Measurements from ENCODE around the gene CLDN5. TPM values are rescaled to one million over a fixed set of nuclear protein-coding genes. Genes with fewer than 3 reads are reported as not detected.
A peak's percentile ranks its signal among the peaks of the same experiment; 100 is the strongest.

CLDN5 gene
- total and polyA plus RNA-seq, 7 experiments from 2014 or later: 1.7 to 11.7 (median 4.4) TPM; not detected in 3

DNA sequence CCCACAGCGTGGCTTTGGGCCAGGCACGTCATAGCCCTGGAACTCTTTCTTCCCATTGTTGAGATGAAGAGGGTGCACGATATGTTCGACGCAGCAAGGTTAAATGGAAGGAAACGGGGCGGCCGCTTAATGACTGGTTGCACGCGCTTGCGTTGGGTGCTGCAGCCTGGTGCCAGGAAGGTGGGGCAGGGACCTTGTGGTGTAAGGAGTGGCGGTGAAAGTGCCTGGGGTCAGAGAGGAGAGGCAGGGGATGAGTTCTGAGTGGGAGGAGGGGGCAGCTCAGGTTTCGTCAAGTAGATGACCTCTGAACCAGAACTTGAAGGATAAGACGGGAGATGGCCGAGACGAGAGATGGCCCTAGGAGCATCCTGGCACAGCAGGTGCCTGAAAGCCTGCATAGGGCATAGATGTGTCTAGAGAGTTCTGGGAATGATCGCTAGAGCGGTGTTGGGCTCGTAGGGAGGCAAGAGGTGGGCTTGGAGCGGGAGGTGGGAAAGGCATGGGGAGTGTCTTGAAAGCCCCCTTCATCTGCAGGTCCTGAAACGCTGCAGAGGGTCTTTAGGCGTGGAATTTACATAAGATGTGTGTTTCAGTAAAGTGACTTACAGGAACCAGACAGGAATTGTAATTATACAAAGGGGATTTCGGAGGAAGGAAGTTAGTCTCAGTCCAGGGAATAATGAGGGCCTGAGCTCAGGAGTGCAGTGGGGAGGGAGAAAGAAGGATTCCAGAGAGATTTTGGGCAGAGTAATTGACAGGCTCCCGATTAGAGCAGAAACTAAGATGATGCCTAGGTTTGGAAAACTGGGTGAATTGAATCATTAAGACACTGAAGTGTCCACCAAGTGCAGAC is 43.2 kb upstream of the CLDN5 start:
- Mint-ChIP-seq H3K27ac (peak overlapping the region in 3 of 9 donors; percentile 7 to 41 (median 10)), H3K9me3 (no peaks in the 10 kb centered on the region), H3K36me3 (no peaks in the 10 kb centered on the region), H3K4me1 (peaks cover 0 to 22% (median 6%) of the 10 kb centered on the region in 7 donors), H3K27me3 (peaks cover 0 to 2% (median 0%) of the 10 kb centered on the region in 5 donors), H3K4me3 (no peak overlapping the region)
- Histone ChIP-seq H3K4me1 (ENCODE audit: control insufficient read depth in 2 of 2, insufficient read depth in 2 of 2, low read length in 2 of 2) (no peaks in the 10 kb centered on the region), H3K9me3 (ENCODE audit: control insufficient read depth in 2 of 3, low read length in 3 of 3) (no peaks in the 10 kb centered on the region), H3K36me3 (ENCODE audit: control insufficient read depth in 2 of 3, insufficient read depth in 3 of 3, low read length in 3 of 3) (no peaks in the 10 kb centered on the region), H3K27me3 (ENCODE audit: control insufficient read depth in 2 of 2, insufficient read depth in 2 of 2, low read length in 2 of 2) (no peaks in the 10 kb centered on the region), H3K4me3 (ENCODE audit: low read length) (no peak overlapping the region), H3K27ac (ENCODE audit: low read depth, low read length) (no peak overlapping the region)
- ChIA-PET CTCF (interaction anchor here (0.7 kb wide), 1 partner anchor 30 kb away, joined by 3 read pairs; no protein-coding TSS in a partner anchor), POLR2A (no interaction called here)
- intact Hi-C loops (cut with micrococcal nuclease): no loop called here
- ATAC-seq (no peak), DNase-seq (no peak)

DNA sequence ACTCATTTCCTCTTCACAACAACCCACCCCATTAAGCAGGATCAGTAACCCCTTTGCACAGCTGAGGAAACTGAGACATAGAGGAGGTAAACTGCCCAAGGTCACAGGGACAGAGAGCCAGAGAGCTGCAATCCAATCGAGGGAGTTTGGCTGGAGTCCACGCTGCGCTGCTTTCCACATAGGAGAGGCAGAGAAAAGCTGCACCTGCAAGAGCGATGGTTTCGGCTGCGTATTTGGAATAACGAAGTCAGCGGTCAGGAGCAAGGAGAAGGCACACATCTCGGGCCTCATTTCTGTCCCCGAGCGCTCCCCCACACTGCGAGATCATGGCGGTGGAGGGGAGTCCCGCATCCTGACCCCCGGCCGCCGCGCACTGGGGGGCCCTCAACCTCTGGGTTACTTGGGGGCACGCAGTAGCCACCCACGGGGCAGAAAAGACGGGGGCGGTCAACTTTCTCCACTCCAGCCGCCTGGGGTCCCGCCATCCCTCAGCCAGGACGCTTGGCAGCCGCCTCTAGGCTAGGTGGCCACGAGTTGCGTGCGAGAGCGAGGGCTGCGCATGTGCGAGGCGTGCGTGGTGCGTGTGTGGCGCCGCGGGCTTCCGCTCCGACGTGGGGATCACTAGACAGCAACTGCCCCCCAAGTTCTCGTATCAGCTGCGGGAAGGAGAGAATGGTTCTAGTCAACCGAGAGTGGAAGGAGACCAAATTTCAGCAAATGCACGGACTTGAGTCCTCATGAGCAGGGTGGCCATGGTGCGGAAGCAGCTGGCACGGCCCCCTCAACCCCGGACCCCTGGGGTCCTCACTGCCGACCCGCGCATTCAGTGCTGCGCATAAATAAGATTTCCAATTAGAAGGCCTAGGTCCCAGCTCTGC is 42.3 kb upstream of the CLDN5 start:
- POLR2A ChIA-PET: no interaction called here

DNA sequence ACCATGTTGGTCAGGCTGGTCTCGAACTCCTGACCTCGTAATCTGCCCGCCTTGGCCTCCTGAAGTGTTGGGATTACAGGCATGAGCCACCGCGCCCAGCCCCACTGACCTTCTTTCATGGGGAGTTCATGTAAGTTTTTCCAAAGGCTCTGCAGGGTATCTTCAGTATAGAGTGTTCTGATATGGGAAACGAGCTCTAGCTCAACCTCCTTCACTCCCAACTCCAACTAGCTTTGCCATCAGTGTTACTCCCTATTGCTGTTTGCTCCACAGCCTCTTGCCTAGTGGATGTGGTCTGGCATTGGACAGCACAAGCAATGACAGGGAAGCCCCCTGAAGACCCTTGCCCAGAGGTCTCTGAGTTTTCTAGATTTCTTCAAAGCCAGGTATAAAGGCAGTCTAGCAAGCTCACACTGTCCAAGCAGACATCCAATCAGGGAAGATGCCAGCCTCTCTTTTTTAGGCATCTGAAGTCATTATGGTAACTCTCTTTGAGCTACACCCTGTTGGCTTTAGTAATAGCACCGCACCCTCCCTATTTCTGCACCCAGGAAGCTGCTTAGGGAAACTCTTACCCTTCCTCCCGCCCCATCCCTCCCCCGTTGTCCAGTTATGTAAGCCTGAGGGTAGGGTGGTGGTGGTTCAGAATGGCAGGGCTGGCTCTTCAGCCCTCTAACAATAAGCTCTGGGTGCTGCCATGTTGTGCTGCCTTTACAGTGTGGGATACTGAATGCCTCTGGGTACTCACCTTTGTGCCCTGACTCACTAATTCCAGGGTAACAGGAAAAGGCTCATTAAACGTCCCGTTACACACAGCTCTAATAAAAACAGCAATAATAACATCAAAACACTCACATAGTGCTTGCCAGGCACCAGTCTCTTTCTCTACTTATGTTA is 41.4 kb upstream of the CLDN5 start:
- Mint-ChIP-seq H3K9me3 (no peaks in the 10 kb centered on the region), H3K4me1 (peaks cover 0 to 20% (median 5%) of the 10 kb centered on the region in 7 donors), H3K27me3 (peaks cover 0 to 2% (median 0%) of the 10 kb centered on the region in 5 donors), H3K27ac (no peak overlapping the region), H3K4me3 (no peak overlapping the region), H3K36me3 (no peaks in the 10 kb centered on the region)
- Histone ChIP-seq H3K9me3 (ENCODE audit: control insufficient read depth in 2 of 3, low read length in 3 of 3) (no peaks in the 10 kb centered on the region), H3K27ac (ENCODE audit: low read depth, low read length) (no peak overlapping the region), H3K27me3 (ENCODE audit: control insufficient read depth in 2 of 2, insufficient read depth in 2 of 2, low read length in 2 of 2) (no peaks in the 10 kb centered on the region), H3K4me1 (ENCODE audit: control insufficient read depth in 2 of 2, insufficient read depth in 2 of 2, low read length in 2 of 2) (no peaks in the 10 kb centered on the region), H3K36me3 (ENCODE audit: control insufficient read depth in 2 of 3, insufficient read depth in 3 of 3, low read length in 3 of 3) (no peaks in the 10 kb centered on the region), H3K4me3 (ENCODE audit: low read length) (no peak overlapping the region)
- POLR2A ChIA-PET: no interaction called here
- CTCF ChIA-PET: no interaction called here
- DNase-seq: no peak
- intact Hi-C loops (cut with micrococcal nuclease): no loop called here
- ATAC-seq: no peak

More for the DNA sequence above, 42.3 kb upstream of the CLDN5 start:
- Mint-ChIP-seq H3K36me3 (no peaks in the 10 kb centered on the region), H3K27ac (peak overlapping the region in 2 of 9 donors; percentile 10 to 41), H3K9me3 (no peaks in the 10 kb centered on the region), H3K4me3 (no peak overlapping the region), H3K4me1 (peaks cover 0 to 22% (median 5%) of the 10 kb centered on the region in 7 donors), H3K27me3 (peaks cover 0 to 2% (median 0%) of the 10 kb centered on the region in 5 donors)
- no peak overlapping the region for H3K4me3 ChIP-seq (ENCODE audit: low read length)
- intact Hi-C loops (cut with micrococcal nuclease): no loop called here
- DNase-seq (no peak), ATAC-seq (no peak)
- no peak overlapping the region for H3K27ac ChIP-seq (ENCODE audit: low read depth, low read length)
- CTCF ChIA-PET: interaction anchor here (0.7 kb wide), 1 partner anchor 31 kb away, joined by 3 read pairs; no protein-coding TSS in a partner anchor
- no peaks in the 10 kb centered on the region for H3K9me3 ChIP-seq (ENCODE audit: control insufficient read depth in 2 of 3, low read length in 3 of 3)
- H3K27me3 ChIP-seq (ENCODE audit: control insufficient read depth in 2 of 2, insufficient read depth in 2 of 2, low read length in 2 of 2): no peaks in the 10 kb centered on the region
- H3K36me3 ChIP-seq (ENCODE audit: control insufficient read depth in 2 of 3, insufficient read depth in 3 of 3, low read length in 3 of 3): no peaks in the 10 kb centered on the region
- no peaks in the 10 kb centered on the region for H3K4me1 ChIP-seq (ENCODE audit: control insufficient read depth in 2 of 2, insufficient read depth in 2 of 2, low read length in 2 of 2)

DNA sequence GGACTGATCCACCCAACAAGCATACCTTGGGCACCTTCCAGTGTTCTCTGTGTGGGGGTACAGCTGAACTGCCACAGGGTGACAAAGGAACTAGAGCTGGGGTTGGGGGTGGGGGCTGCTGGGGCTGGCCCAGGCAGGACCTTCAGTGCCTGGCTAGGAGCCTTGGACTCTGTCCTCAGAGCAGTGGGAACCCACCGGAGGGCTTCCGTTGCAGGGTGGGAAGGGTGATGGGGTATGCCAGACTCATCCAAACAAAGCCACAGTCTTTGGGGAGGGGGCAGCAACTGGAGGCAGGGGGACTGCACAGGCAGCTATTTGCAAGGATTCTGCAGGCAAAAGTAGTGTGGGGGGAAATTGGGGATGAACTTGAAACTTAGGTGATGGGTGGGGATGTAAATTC is 35.7 kb upstream of the CLDN5 start:
- Mint-ChIP-seq H3K9me3 (no peaks in the 10 kb centered on the region), H3K36me3 (no peaks in the 10 kb centered on the region), H3K27ac (peak overlapping the region in 3 of 9 donors; percentile 5 to 75 (median 32)), H3K4me1 (peaks cover 0 to 1% (median 0%) of the 10 kb centered on the region in 7 donors), H3K4me3 (no peak overlapping the region), H3K27me3 (peaks cover 0 to 2% (median 0%) of the 10 kb centered on the region in 5 donors)
- no peaks in the 10 kb centered on the region for H3K9me3 ChIP-seq (ENCODE audit: control insufficient read depth in 2 of 3, low read length in 3 of 3)
- H3K27me3 ChIP-seq (ENCODE audit: control insufficient read depth in 2 of 2, insufficient read depth in 2 of 2, low read length in 2 of 2): no peaks in the 10 kb centered on the region
- no peak overlapping the region for H3K4me3 ChIP-seq (ENCODE audit: low read length)
- no peak overlapping the region for H3K27ac ChIP-seq (ENCODE audit: low read depth, low read length)
- DNase-seq: no peak
- ATAC-seq: no peak
- ChIA-PET POLR2A (no interaction called here), CTCF (no interaction called here)
- intact Hi-C loops (cut with micrococcal nuclease): no loop called here
- no peaks in the 10 kb centered on the region for H3K36me3 ChIP-seq (ENCODE audit: control insufficient read depth in 2 of 3, insufficient read depth in 3 of 3, low read length in 3 of 3)
- no peaks in the 10 kb centered on the region for H3K4me1 ChIP-seq (ENCODE audit: control insufficient read depth in 2 of 2, insufficient read depth in 2 of 2, low read length in 2 of 2)

DNA sequence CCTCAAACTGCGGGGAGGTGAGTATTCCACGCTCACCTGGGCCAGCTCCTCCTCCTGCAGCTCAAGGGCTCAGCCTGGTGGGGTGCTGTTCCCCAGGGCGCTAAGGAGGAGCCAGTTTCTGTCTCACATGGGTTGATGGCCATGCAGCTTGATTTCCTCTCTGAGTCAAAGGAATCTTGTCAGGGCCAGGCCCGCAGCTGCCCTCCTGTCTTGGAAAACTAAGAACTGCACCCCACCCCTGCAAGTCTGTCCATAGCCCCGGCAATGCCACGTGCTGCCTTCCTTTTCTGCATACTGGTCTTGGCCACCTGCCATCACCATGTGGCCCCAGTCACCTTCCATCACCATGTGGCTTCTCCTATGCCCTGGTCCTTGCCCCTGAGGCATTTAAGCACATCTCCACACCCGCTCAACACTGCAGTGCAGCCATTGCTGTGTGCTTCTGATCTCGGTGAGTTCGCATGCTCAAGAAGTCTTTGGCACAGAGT is 35.2 kb upstream of the CLDN5 start:
- Histone ChIP-seq H3K4me1 (ENCODE audit: control insufficient read depth in 2 of 2, insufficient read depth in 2 of 2, low read length in 2 of 2) (no peaks in the 10 kb centered on the region), H3K4me3 (ENCODE audit: low read length) (no peak overlapping the region), H3K9me3 (ENCODE audit: control insufficient read depth in 2 of 3, low read length in 3 of 3) (no peaks in the 10 kb centered on the region), H3K36me3 (ENCODE audit: control insufficient read depth in 2 of 3, insufficient read depth in 3 of 3, low read length in 3 of 3) (no peaks in the 10 kb centered on the region), H3K27ac (ENCODE audit: low read depth, low read length) (no peak overlapping the region), H3K27me3 (ENCODE audit: control insufficient read depth in 2 of 2, insufficient read depth in 2 of 2, low read length in 2 of 2) (no peaks in the 10 kb centered on the region)
- peaks cover 0 to 1% (median 0%) of the 10 kb centered on the region in 5 donors for H3K27me3 Mint-ChIP-seq
- H3K9me3 Mint-ChIP-seq: no peaks in the 10 kb centered on the region
- intact Hi-C loops (cut with micrococcal nuclease): no loop called here
- POLR2A ChIA-PET: no interaction called here
- no peak for DNase-seq
- CTCF ChIA-PET: no interaction called here
- H3K4me3 Mint-ChIP-seq: no peak overlapping the region
- H3K4me1 Mint-ChIP-seq: peaks cover 0 to 1% (median 0%) of the 10 kb centered on the region in 7 donors
- H3K27ac Mint-ChIP-seq: no peak overlapping the region
- ATAC-seq: no peak
- H3K36me3 Mint-ChIP-seq: no peaks in the 10 kb centered on the region

DNA sequence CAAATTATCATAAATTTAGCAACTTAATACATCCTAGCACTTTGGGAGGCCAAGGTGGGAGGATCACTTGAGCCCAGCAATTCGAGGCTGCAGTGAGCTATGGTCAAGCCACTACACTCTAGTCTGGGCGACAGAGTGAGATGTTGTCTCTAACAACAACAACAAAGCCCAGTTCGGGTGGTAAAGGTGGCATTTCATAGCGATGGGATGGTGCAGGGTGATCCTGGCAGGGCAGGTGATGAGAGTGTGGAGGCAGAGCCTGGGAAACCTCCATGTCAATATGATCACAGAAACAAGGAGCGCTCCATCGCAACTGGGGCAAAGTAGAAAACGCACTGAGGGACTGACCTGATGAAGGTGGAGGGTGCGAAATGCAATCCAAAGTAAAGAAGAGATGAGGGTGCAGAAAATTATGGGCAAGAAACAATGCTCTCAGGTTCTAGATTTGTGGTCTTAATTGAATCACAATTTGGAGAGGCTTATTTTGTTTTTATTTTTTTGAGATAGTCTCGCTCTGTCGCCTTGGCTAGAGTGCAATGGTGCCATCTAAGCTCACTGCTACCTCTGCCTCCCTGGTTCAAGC is 32.8 kb upstream of the CLDN5 start:
- no peaks in the 10 kb centered on the region for H3K36me3 ChIP-seq (ENCODE audit: control insufficient read depth in 2 of 3, insufficient read depth in 3 of 3, low read length in 3 of 3)
- Mint-ChIP-seq H3K36me3 (peaks cover 0 to 3% (median 0%) of the 10 kb centered on the region in 5 donors), H3K4me3 (no peak overlapping the region), H3K27me3 (peaks cover 0 to 11% (median 0%) of the 10 kb centered on the region in 5 donors), H3K4me1 (peaks cover 0 to 1% (median 0%) of the 10 kb centered on the region in 7 donors), H3K27ac (peak overlapping the region in 1 of 9 donors; percentile 7), H3K9me3 (peaks cover 0 to 12% (median 0%) of the 10 kb centered on the region in 11 donors)
- H3K9me3 ChIP-seq (ENCODE audit: control insufficient read depth in 2 of 3, low read length in 3 of 3): no peaks in the 10 kb centered on the region
- H3K4me3 ChIP-seq (ENCODE audit: low read length): no peak overlapping the region
- ChIA-PET CTCF (no interaction called here), POLR2A (no interaction called here)
- ATAC-seq (no peak), DNase-seq (no peak)
- intact Hi-C loops (cut with micrococcal nuclease): no loop called here
- H3K27me3 ChIP-seq (ENCODE audit: control insufficient read depth in 2 of 2, insufficient read depth in 2 of 2, low read length in 2 of 2): no peaks in the 10 kb centered on the region
- no peak overlapping the region for H3K27ac ChIP-seq (ENCODE audit: low read depth, low read length)
- no peaks in the 10 kb centered on the region for H3K4me1 ChIP-seq (ENCODE audit: control insufficient read depth in 2 of 2, insufficient read depth in 2 of 2, low read length in 2 of 2)
